Thyroid gland (tissue), 4 donors: ENCODE results near the gene IGF1.

Source experiments
- POLR2A ChIP-seq, 2 donors: fragments of 450-650 bp; IDR thresholded peaks; one replicate each; pipeline ENCODE4 v1.6.1; 2017; ENCODE audit warnings: antibody characterized with exemption in 2 of 2, mild to moderate bottlenecking in 2 of 2, moderate library complexity in 1 of 2
- TF ChIP-seq, protein P1 (sequence below), 6 experiments: fragments of 200-600 bp in 3 of 6; fragments of 450-650 bp in 3 of 6; sonication (generic) in 3 of 6; IDR thresholded peaks; one replicate each; pipeline ENCODE4 v1.5.1; 2016 to 2019; ENCODE audit warnings: antibody characterized with exemption in 6 of 6, mild to moderate bottlenecking in 2 of 6, inconsistent platforms in 1 of 6, moderate library complexity in 1 of 6

DNA sequence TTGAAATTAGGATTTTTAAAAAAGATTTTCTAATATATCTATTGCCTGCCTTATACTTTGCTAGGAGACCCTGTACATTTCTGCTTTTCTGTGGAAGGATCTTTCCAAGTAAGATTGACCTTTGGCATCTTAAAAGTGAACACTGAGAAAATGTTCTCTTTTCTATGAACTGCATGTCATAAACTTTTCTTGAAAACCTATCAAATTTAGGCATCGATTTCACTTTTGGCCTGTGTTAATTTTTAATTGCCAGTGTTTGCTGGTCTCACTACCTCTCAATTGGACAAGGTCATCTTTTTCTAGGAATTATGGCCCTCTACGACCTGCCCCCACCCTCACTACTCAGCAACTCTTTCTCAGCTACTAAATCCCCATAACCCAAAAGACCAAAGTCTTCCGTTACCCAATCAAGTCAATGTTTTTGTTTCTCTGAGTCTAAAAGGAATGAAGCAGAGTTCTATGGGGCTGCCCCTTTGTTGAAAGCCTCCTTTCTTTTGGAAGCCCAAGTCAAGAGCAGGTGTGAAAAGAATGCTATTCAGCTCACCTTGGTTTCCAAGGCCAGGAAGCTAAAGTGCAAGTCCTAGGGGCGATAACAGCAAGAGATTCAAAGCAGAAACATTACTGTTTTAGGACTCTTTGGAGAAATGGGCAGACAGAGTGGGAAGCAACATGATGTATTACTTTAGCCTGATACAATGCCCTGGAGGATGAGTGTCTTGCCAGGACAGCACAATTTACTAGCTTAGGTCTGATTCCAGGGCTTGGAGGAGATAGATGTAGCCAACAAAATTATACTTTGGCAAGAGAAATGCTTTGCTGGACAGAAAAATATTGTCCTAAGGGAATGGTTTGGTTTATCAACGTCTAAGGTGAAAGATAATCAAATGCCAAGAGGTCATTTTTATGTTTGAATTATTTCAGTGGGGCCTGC lies 55.0 kb downstream of the IGF1 start:
- TF ChIP-seq, protein P1, sequence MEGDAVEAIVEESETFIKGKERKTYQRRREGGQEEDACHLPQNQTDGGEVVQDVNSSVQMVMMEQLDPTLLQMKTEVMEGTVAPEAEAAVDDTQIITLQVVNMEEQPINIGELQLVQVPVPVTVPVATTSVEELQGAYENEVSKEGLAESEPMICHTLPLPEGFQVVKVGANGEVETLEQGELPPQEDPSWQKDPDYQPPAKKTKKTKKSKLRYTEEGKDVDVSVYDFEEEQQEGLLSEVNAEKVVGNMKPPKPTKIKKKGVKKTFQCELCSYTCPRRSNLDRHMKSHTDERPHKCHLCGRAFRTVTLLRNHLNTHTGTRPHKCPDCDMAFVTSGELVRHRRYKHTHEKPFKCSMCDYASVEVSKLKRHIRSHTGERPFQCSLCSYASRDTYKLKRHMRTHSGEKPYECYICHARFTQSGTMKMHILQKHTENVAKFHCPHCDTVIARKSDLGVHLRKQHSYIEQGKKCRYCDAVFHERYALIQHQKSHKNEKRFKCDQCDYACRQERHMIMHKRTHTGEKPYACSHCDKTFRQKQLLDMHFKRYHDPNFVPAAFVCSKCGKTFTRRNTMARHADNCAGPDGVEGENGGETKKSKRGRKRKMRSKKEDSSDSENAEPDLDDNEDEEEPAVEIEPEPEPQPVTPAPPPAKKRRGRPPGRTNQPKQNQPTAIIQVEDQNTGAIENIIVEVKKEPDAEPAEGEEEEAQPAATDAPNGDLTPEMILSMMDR (IDR thresholded peaks at IDR 0.05): no peak
- TF ChIP-seq POLR2A (IDR thresholded peaks at IDR 0.05): no peak
